ENCODE measurements around the gene CADPS2.

GRCh38 chr7:122727354-122727753 lies 158.9 kb downstream of the CADPS2 start:
- TF ChIP-seq EP300 (IDR thresholded peaks at IDR 0.05) (no peak), POLR2AphosphoS5 (IDR thresholded peaks at IDR 0.05) (no peak)
